Bronchial epithelial cell (primary cell): Measurements from ENCODE around the gene ADGRL4. TPM values are rescaled to one million over a fixed set of nuclear protein-coding genes. Genes with fewer than 3 reads are reported as not detected.

ENCODE experiments used
- DNase-seq: peaks from one replicate; pipeline ENCODE4 v3.0.0-alpha.2; 2010; ENCODE audit warnings: low read depth
- FAIRE-seq: peaks from 2 replicates; lab custom pipeline; 2011; peaks lifted over from hg19 to GRCh38; lab: Jason Lieb, UNC
- H3K27me3 ChIP-seq: 2 replicates; pipeline ENCODE4 v1.5.1; 2011; ENCODE audit warnings: low read length; ENCODE audit not compliant: control insufficient read depth, insufficient read depth
- H3K36me3 ChIP-seq: 2 replicates; pipeline ENCODE4 v1.5.1; 2011; ENCODE audit warnings: low read length; ENCODE audit not compliant: control insufficient read depth, insufficient read depth
- H3K4me3 ChIP-seq: 2 replicates; pipeline ENCODE4 v1.5.1; 2011; ENCODE audit warnings: mild to moderate bottlenecking, low read depth, low read length, control low read depth
- total RNA-seq: library from RNA; depleted of rRNA; stranded (reverse); fragments of >200 nt; gene quantifications from 2 replicates; pipeline ENCODE4 v1.2.1, GENCODE V29; 2014
- TF ChIP-seq, protein P1 (sequence below): IDR thresholded peaks from 2 replicates; pipeline ENCODE4 v1.5.1; 2011; ENCODE audit warnings: mild to moderate bottlenecking, moderate library complexity, low read length, control low read depth, inconsistent platforms; ENCODE audit not compliant: insufficient read depth, severe bottlenecking

ADGRL4 gene
- total RNA-seq, 1 donor from 2014 or later, result not detected

DNA sequence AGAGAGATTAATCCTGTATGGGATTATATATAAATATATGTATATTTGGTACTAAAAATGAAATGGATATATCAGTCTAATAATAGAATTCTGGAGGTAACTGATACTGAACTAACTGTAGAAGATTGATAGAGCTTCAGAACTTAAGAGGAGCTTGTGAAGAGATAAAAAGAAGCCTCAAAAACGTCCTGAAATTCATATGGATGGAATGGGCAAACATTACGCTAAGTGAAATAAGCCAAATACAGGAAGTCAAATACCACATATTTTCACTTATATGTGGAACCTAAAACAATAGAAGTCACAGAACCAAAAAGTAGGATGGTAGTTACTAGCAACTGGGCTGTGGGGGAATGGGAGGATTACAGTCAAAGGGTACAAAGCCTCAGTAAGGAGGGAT is 36.0 kb upstream of the ADGRL4 start:
- Histone ChIP-seq H3K36me3 (no peaks in the 10 kb centered on the region), H3K4me3 (no peak overlapping the region), H3K27me3 (no peaks in the 10 kb centered on the region)
- FAIRE-seq (no peak), DNase-seq (no peak)
- TF ChIP-seq, protein P1, sequence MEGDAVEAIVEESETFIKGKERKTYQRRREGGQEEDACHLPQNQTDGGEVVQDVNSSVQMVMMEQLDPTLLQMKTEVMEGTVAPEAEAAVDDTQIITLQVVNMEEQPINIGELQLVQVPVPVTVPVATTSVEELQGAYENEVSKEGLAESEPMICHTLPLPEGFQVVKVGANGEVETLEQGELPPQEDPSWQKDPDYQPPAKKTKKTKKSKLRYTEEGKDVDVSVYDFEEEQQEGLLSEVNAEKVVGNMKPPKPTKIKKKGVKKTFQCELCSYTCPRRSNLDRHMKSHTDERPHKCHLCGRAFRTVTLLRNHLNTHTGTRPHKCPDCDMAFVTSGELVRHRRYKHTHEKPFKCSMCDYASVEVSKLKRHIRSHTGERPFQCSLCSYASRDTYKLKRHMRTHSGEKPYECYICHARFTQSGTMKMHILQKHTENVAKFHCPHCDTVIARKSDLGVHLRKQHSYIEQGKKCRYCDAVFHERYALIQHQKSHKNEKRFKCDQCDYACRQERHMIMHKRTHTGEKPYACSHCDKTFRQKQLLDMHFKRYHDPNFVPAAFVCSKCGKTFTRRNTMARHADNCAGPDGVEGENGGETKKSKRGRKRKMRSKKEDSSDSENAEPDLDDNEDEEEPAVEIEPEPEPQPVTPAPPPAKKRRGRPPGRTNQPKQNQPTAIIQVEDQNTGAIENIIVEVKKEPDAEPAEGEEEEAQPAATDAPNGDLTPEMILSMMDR, result no peak

DNA sequence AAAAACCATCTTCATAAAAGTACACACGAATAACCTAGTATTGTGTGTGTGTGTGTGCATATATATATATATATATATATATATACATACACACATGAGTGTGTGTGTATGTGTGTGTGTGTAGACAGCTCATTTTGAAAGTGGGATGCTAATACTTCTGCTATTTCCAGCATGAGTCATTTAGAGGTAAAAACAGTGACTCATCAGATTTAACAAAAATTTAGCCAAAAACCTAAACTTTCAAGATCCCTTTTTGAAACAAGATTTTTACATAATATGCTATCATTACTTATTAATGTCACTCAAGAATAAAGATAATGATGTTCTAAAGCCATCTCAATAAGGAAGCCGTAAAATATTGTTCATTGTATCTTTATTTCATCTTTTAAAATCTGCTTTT is 35.6 kb upstream of the ADGRL4 start:
- Histone ChIP-seq H3K27me3 (no peaks in the 10 kb centered on the region), H3K36me3 (no peaks in the 10 kb centered on the region), H3K4me3 (no peak overlapping the region)
- no peak for FAIRE-seq
- TF ChIP-seq, protein P1, result no peak
- peak; percentile 64 for DNase-seq

DNA sequence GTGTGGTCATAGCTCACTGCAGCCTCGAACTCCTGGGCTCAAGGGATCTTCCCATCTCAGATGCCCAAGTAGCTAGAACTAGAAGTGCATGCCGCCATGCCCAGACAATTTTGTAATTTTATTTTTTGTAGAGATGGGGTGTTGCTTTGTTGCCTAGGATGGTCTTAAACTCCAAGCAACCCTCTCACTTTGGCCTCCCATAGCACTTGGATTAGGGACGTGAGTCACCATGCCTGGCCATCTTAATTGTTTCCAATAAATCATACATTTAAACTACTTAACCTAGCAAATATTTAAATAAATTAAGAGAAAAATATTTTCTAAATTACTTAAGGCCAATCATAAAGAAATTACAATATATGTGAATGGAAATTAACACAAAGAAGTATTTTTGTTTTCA is 35.1 kb upstream of the ADGRL4 start:
- no peak for FAIRE-seq
- H3K4me3 ChIP-seq, result no peak overlapping the region

DNA sequence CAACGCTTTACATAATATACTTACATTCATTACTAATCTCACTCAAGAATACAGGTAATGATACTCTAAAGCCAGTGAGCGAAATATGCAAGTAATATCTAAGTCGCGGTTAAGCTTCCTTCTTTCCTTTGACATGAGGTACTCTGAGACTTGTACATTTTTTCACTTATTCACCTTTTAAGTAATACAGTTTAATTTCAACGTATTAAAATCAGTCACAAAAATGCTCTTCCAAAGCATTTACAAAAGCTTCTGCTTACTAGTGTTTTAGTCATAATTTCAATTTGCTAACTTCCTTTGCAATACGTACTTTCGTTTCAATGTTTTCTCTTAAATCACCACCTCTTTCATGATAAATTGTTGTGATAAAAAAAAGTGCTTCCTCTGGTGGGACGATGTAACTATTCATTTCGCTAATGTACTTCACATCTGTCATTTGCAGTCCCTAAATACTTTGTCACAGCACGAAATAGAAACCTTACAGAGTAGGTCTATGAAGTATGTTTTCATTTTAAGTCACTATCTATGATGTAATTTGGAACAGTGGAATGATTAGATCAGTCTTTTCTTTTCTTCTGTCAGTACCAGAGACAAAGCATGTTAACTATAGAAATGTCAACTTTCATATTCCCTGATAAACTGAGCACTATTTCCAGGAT is 34.0 kb upstream of the ADGRL4 start:
- TF ChIP-seq, protein P1, result no peak
- peak overlapping the region; percentile 24 for H3K4me3 ChIP-seq
- H3K27me3 ChIP-seq, result no peaks in the 10 kb centered on the region
- DNase-seq (peak; percentile 31), FAIRE-seq (no peak)
- H3K36me3 ChIP-seq, result no peaks in the 10 kb centered on the region

More for the DNA sequence above, 35.1 kb upstream of the ADGRL4 start:
- TF ChIP-seq, protein P1, result no peak
- Histone ChIP-seq H3K27me3 (no peaks in the 10 kb centered on the region), H3K36me3 (no peaks in the 10 kb centered on the region)
- DNase-seq, result no peak

DNA sequence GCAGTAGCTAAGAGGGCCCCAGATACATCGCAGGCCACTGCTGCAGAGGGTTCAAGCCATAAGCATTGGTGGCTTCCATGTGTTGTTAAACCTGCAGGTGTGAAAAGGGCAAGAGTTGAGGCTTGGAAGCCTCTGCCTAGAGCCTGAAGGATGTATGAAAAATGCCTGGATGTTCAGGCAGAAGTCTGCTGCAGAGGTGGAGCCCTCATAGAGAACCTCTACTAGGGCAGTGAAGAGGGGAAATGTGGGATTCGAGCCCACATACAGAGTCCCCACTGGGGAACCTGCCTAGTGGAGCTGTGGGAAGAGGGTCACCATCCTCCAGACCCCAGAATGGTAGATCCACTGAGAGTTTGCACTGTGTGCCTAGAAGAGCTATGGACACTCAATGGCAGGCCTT is 30.6 kb upstream of the ADGRL4 start:
- no peak for DNase-seq
- FAIRE-seq, result peak; percentile 75
- Histone ChIP-seq H3K4me3 (no peak overlapping the region), H3K36me3 (no peaks in the 10 kb centered on the region), H3K27me3 (no peaks in the 10 kb centered on the region)
- TF ChIP-seq, protein P1, result no peak

DNA sequence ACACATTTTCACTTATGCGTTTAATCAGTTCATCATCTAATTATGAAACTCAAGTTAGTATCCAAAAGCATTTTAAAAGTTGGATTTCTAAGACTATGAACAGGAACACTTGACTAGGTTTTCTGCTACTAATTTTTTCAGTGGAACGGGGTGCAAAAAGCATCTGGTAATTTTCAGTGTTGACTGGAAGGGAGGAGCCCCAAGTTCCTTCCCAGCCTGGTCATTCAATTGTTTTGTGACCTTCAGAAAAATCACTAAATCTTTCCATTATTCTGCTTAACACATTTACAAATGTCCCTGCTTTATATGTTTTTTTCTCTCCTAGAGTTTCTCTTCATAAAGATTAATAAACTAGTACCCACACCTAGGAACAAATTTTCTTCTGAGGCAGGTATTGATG is 6.0 kb upstream of the ADGRL4 start:
- FAIRE-seq, result no peak
- Histone ChIP-seq H3K27me3 (no peaks in the 10 kb centered on the region), H3K4me3 (no peak overlapping the region), H3K36me3 (no peaks in the 10 kb centered on the region)
- DNase-seq, result no peak
- TF ChIP-seq, protein P1, result no peak
